D721Med (cell line): ENCODE data around the gene PBX3.

ENCODE experiments used
- DNase-seq: peaks from one replicate; pipeline ENCODE4 v3.0.0; 2011; ENCODE audit warnings: low spot score; ENCODE audit not compliant: insufficient read length
- FAIRE-seq: peaks from 2 replicates; lab custom pipeline; 2011; peaks lifted over from hg19 to GRCh38; lab: Jason Lieb, UNC
- TF ChIP-seq, protein P1 (sequence below): IDR thresholded peaks from 2 replicates; pipeline ENCODE4 v1.5.1; 2012; ENCODE audit warnings: mild to moderate bottlenecking, control low read depth; ENCODE audit not compliant: insufficient read depth; ENCODE audit errors: missing control alignments

Gene PBX3

DNA sequence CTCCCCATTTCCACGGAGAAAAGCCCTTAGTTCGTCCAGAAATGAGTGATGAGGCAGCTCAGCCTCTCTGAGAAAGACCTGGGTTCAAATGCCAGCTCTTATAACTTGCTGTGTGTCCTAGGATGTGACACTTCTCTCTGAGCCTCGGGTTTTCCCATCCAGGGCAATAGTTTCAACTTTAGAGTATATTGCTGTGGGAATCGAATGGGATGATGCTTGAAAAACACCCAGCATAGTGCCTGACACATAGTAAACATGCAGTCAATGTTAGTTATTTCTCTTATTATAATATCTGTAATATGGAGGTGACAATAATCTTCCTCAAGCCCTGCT, 39.7 kb upstream of the PBX3 start:
- no peak for FAIRE-seq
- TF ChIP-seq, protein P1, sequence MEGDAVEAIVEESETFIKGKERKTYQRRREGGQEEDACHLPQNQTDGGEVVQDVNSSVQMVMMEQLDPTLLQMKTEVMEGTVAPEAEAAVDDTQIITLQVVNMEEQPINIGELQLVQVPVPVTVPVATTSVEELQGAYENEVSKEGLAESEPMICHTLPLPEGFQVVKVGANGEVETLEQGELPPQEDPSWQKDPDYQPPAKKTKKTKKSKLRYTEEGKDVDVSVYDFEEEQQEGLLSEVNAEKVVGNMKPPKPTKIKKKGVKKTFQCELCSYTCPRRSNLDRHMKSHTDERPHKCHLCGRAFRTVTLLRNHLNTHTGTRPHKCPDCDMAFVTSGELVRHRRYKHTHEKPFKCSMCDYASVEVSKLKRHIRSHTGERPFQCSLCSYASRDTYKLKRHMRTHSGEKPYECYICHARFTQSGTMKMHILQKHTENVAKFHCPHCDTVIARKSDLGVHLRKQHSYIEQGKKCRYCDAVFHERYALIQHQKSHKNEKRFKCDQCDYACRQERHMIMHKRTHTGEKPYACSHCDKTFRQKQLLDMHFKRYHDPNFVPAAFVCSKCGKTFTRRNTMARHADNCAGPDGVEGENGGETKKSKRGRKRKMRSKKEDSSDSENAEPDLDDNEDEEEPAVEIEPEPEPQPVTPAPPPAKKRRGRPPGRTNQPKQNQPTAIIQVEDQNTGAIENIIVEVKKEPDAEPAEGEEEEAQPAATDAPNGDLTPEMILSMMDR, result no peak

DNA sequence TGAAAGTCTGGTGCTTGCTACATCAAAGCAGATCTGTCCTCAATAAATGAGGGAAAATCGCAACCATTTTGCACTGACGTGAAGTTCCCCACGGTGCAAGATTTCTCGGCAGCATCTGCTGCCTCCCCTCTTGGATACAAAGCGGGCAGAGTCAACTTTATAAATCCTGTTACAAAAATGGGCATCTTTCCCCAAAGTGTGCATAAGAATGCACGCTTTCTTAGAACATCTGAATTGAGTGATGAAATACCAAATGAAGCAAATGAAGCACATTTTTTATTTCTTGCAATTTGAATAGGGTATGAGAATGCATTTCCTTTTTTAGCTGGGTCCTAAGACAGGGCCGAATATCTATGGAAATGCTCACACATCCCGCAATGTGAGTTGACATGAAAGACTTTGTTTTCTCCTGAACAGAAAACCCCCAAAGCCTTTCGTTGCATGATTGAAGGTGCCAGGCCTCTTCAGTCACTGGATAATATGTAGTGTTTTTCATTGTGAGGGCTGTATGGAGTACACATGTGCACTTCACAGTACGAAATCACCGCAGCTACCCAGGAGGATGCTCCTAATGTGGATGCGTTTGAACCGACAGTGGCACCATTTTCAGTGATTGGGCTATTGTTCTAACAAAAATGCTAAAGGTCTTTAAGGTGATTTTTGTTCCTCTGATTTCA, 20.6 kb upstream of the PBX3 start:
- TF ChIP-seq, protein P1, result no peak
- FAIRE-seq, result no peak
- DNase-seq, result no peak

More for the DNA sequence above, 39.7 kb upstream of the PBX3 start:
- DNase-seq, result no peak

DNA sequence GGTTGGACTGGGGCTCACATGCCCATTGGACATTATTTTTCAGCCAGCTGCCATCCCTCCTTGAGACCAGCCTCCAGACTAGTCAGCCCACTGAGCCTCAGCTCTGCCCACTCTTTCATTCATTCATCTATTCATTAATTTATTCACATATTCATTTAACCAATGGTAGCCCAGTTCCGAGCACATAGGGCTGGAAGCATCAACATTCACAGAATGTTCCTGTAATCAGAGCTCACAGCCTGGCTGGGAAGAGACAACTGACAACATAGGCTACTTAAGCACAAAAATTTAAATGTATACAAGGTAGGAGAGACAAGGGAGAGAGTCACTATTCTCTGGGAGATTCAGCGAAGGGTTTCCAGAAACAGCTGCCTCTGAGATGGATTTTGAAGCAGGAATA, 17.0 kb upstream of the PBX3 start:
- TF ChIP-seq, protein P1, result no peak
- FAIRE-seq (no peak), DNase-seq (no peak)

DNA sequence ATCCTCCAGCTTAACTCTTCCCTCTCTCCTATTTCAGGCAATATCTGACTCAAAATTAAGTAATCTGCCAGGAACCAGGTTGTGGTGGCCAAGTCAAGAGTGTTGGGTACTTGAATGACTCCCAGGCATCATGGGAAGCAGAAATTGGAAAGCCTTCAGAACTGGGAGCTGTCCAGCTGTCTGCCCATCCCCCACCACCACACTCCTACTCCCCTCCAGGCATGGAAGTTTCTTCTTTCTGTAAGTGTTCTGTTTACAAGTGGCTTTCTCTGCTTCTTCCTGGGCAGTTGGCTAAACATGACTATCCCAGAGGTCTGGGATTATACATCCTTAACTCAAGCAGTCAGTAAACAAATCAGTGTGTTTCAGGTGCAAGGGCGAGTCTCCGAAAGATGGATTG, 14.6 kb upstream of the PBX3 start:
- DNase-seq, result no peak
- FAIRE-seq, result no peak
- TF ChIP-seq, protein P1, result no peak

DNA sequence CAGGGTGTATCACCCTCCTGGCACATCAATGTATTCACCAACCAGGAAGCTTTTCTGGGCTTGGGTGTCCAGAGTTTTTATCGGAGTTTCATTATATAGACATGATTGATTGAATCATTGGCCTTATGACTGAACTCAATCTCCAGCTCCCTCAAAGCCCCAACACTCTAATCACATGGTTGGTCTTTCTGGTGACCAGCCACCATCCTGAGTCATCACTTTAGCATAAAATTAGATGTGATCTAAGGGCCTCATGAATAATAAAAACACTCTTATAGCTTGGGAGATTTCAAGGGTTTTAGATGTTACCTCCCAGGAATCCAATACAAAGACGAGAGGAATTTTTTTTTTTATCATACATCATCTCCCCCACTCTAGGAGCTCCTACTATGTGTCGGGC, 7.7 kb upstream of the PBX3 start:
- TF ChIP-seq, protein P1, result no peak
- no peak for FAIRE-seq
- DNase-seq, result no peak

DNA sequence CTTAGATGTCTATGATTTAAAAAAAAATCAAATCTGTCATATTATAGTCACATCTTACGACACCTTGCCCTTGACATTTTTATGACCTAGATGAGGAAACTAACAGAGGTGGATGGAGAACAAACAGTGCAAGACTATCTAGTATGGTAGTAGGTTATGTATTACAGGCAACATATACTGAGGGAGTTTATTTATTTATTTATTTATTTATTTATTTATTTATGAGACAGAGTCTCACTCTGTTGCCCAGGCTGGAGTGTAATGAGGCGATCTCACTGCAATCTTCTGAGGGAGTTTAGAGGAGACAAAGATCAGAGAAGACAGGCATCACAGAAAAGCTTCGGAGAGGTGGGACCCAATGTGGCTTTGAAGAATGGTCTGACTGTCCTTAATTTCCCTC, 4.5 kb upstream of the PBX3 start:
- TF ChIP-seq, protein P1, result no peak
- FAIRE-seq (no peak), DNase-seq (no peak)

DNA sequence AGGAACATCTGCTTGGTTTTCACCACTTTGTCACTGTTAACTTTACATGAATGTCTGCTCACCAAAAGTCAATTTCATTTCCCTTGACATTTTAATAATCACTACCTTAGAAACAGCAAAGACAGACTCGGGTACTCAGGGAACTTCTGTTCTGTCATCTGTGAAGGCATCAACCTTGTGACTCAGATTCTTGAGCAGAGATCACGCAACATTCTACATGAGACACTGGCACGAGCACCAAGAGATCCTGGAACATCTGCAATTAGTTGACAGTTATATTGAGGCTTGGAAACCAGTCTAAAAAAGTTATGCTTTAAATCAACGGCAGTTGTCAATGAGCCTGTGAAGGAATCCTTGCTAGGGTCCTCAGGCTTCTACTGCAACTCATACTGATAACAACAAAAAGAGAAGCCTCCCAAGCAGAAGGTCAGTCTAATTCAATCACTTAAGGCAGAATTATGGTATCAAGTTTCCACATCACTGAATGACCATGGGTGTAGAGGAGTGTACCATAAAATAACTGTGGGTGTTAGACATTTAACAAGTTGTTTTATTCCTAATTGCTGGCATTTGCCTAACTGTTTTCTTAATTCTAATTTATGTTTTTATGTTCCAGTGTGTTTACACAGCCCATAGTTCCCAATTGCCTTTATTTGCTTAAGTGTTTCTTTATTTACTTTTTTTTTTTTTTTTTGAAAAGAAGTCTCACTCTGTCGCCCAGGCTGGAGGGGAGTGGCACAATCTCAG, 3.3 kb upstream of the PBX3 start:
- no peak for DNase-seq
- TF ChIP-seq, protein P1, result no peak
- FAIRE-seq, result no peak
